Lower lobe of right lung (tissue), 2 donors: ENCODE data around the gene KIF26B. TPM values are rescaled to one million over a fixed set of nuclear protein-coding genes. Genes with fewer than 3 reads are reported as not detected.
A peak's percentile ranks its signal among the peaks of the same experiment; 100 is the strongest.

Experiments used
- ATAC-seq, 2 donors: fragments of 200-7000 bp; cut with Tn5 transposase; one replicate each; pipeline ENCODE4 v1.9.1; 2020 to 2022; ENCODE audit warnings: mild to moderate bottlenecking in 2 of 2, moderate library complexity in 2 of 2
- DNase-seq: peaks from one replicate; pipeline ENCODE4 v3.0.0-alpha.2; 2020
- H3K27ac ChIP-seq: fragments of 200-600 bp; one replicate; pipeline ENCODE4 v1.8.0; 2022
- H3K27me3 ChIP-seq: fragments of 200-600 bp; one replicate; pipeline ENCODE4 v1.8.0; 2022; ENCODE audit warnings: low read depth
- H3K36me3 ChIP-seq: fragments of 200-600 bp; one replicate; pipeline ENCODE4 v1.8.0; 2022; ENCODE audit warnings: mild to moderate bottlenecking
- H3K4me1 ChIP-seq: fragments of 200-600 bp; one replicate; pipeline ENCODE4 v1.8.0; 2022
- H3K4me3 ChIP-seq: fragments of 200-600 bp; one replicate; pipeline ENCODE4 v1.8.0; 2022; ENCODE audit warnings: mild to moderate bottlenecking
- H3K9me3 ChIP-seq: fragments of 200-600 bp; one replicate; pipeline ENCODE4 v1.8.0; 2022
- intact Hi-C: fragments of 100-400 bp; cut with DNase I; formaldehyde crosslinking; loops from one replicate; pipeline ENCODE4 v1.11.0; 2022
- total RNA-seq: library from RNA; stranded (reverse); fragmentation: NEBNext Ultra II Directional; extraction: Animal tissue kit (Norgen Biotek cat#: 25700); gene quantifications from one replicate; pipeline ENCODE4 v1.2.1, GENCODE V29; 2021
- TF ChIP-seq, protein P1 (sequence below): fragments of 200-600 bp; IDR thresholded peaks from one replicate; pipeline ENCODE4 v1.8.0; 2022; ENCODE audit warnings: antibody characterized with exemption, mild to moderate bottlenecking
- donor health status: DM: no; HTN: yes; CAD: no; lungs with severe emphysema.

The KIF26B gene
- total RNA-seq, 1 donor from 2014 or later, result 1.2 TPM

DNA sequence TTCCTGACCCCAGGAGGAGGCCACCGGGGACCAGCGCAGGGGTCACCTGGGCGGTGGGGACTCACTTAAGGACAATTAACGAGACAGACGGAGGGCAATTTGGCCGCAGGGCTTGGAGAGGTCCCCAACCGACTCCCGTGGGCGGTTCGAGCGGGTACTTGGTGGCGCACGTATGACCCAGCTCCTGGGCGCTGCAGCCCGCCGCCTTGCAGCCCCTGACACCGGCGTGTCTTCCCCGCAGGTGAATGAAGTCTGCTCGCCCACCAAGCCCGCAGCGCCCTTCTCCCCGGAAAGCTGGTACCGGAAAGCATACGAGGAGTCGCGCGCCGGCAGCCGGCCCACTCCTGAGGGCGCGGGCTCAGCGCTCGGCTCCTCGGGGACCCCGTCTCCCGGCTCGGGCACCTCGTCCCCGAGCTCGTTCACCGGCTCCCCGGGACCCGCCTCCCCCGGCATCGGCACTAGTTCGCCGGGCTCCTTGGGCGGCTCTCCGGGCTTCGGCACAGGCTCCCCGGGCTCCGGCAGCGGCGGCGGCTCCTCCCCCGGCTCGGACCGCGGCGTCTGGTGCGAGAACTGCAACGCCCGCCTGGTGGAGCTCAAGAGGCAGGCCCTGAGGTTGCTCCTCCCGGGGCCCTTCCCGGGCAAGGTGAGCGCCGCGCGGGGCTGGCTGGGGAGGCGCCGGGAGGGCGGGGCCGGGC is 1.4 kb downstream of the KIF26B start:
- Histone ChIP-seq H3K9me3 (no peaks in the 10 kb centered on the region), H3K4me3 (peak overlapping the region; percentile 63), H3K36me3 (no peaks in the 10 kb centered on the region), H3K27ac (no peak overlapping the region), H3K4me1 (peaks cover 39% of the 10 kb centered on the region), H3K27me3 (peaks cover 41% of the 10 kb centered on the region)
- intact Hi-C loops, result loop anchor here (10.0 kb wide), 1 partner anchor 849 kb away; no protein-coding TSS in a partner anchor
- ATAC-seq (peak; percentile 95), DNase-seq (peak; percentile 90)
- TF ChIP-seq, protein P1, sequence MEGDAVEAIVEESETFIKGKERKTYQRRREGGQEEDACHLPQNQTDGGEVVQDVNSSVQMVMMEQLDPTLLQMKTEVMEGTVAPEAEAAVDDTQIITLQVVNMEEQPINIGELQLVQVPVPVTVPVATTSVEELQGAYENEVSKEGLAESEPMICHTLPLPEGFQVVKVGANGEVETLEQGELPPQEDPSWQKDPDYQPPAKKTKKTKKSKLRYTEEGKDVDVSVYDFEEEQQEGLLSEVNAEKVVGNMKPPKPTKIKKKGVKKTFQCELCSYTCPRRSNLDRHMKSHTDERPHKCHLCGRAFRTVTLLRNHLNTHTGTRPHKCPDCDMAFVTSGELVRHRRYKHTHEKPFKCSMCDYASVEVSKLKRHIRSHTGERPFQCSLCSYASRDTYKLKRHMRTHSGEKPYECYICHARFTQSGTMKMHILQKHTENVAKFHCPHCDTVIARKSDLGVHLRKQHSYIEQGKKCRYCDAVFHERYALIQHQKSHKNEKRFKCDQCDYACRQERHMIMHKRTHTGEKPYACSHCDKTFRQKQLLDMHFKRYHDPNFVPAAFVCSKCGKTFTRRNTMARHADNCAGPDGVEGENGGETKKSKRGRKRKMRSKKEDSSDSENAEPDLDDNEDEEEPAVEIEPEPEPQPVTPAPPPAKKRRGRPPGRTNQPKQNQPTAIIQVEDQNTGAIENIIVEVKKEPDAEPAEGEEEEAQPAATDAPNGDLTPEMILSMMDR, result peak; percentile 73

DNA sequence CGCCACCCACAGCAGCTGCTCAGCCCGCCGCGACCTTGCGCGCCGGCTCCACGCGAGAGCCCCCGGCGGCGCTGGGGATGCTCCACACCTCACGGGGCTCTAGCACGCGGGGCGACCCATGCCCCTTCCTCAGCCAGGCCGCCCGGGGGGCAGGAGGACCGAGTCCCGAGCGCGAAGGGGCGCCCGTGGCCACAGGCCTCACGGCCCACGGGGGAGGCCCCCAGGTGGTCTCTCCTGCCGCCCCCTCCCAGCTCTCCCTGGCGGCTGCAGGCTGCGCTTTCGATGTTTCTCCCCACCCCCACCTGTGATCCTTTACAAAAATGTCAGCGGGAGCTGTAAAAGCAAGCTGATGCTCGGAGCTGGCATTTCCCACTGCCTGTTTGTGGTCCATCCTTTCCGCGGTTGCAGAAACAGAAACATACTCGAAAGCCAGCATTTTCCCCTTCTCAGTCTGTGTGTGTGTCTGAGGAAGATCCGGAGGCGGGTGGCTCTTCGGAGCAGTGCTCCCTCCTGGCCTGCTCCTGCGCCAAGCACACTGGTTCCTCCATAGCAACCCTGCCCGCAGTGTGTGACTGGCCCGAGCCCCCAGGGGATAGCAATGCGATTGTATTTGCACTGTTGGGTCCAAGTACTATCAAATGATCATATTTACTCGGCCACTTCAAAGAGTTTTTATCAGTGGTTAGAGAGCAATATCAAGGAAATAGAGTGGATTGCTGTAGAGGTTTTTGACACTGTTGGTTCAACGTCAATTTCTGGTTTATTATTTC is 2.1 kb downstream of the KIF26B start:
- Histone ChIP-seq H3K36me3 (no peaks in the 10 kb centered on the region), H3K9me3 (no peaks in the 10 kb centered on the region), H3K4me1 (peaks cover 39% of the 10 kb centered on the region), H3K4me3 (peak overlapping the region; percentile 63), H3K27ac (no peak overlapping the region), H3K27me3 (peaks cover 41% of the 10 kb centered on the region)
- intact Hi-C loops, result loop anchor here (10.0 kb wide), 1 partner anchor 848 kb away; no protein-coding TSS in a partner anchor
- ATAC-seq (peak; percentile 27 to 34), DNase-seq (no peak)
- TF ChIP-seq, protein P1, result no peak

DNA sequence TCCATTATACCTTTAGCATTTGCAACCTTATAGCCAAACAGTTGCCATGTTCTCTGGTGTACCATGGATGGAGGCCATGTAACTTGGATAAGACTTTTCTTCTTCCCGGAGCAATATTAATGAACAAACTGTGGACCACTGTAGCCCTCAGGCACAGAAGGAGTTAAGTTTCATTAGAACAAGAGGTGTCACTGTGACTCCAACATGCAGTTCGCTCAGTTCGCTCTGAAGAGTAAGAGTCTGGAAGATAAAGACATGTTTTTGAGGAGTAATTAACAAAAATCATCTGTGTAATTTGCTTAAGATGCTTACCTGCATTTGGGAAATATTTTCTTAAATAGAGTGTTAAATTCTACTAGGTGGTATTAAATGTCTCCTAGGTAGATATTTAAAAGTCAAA is 4.1 kb downstream of the KIF26B start:
- peaks cover 30% of the 10 kb centered on the region for H3K4me1 ChIP-seq
- no peaks in the 10 kb centered on the region for H3K36me3 ChIP-seq
- TF ChIP-seq, protein P1, result no peak
- ATAC-seq (no peak), DNase-seq (no peak)
- no peaks in the 10 kb centered on the region for H3K9me3 ChIP-seq
- no peak overlapping the region for H3K4me3 ChIP-seq
- H3K27ac ChIP-seq, result no peak overlapping the region
- peaks cover 32% of the 10 kb centered on the region for H3K27me3 ChIP-seq
- intact Hi-C loops, result loop anchor here (10.0 kb wide), 1 partner anchor 846 kb away; no protein-coding TSS in a partner anchor

DNA sequence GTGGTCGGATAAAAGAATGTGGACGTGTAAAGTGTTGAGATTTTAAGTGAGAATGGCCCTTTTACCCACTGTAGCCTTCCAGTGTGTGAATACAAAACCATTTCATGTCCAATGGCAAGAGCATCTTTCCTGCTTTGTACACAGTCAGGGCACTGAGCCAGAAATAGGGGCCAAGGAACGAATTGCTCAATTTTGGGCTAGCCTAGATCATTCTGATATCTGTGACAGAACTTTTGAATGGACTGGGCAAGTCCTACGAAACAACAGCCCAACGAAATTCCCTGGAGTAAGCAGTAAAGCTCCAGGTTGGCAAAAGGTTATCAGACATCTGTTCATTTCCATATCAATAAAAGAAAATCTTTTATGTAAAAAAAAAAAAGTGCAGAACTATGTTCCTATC is 5.5 kb downstream of the KIF26B start:
- ATAC-seq, result no peak
- H3K27me3 ChIP-seq, result peaks cover 19% of the 10 kb centered on the region

DNA sequence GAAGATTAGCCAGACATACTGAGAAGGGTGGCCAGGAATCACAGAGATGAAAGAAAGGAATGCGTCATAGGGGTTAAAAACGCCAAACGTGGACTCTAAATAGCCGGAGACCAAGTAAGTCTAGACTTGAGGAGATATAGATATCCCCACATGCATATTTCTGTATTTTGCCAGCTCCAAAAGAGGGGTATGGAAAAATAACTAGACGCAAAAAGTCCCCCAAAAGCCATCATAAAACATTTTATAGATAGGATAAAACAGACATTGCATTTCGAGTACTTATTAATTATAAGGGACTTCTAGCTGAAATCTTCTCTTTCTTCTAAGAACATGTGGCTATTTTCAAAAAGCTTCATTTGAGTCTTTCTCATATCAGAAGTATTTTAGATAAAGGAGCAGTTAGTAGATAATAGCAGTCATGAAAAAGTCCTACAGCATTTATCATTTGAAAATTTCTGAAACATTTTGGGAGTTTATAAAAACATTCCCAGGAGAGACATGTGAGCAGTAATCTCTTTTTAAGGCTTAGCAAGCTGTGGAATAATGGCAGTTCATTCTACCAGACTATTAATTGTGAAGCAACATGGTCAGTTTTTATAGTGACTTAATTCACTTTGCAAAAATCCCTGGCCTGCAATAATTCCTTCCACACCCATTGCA is 6.1 kb downstream of the KIF26B start:
- Histone ChIP-seq H3K9me3 (no peaks in the 10 kb centered on the region), H3K36me3 (no peaks in the 10 kb centered on the region), H3K27ac (no peak overlapping the region), H3K4me1 (peaks cover 11% of the 10 kb centered on the region), H3K4me3 (no peak overlapping the region), H3K27me3 (peaks cover 13% of the 10 kb centered on the region)
- no peak for ATAC-seq
- TF ChIP-seq, protein P1, result no peak
- intact Hi-C loops, result no loop called here
- no peak for DNase-seq

More for the DNA sequence above, 5.5 kb downstream of the KIF26B start:
- Histone ChIP-seq H3K4me1 (peaks cover 16% of the 10 kb centered on the region), H3K27ac (no peak overlapping the region), H3K9me3 (no peaks in the 10 kb centered on the region), H3K4me3 (no peak overlapping the region), H3K36me3 (no peaks in the 10 kb centered on the region)
- TF ChIP-seq, protein P1, result no peak
- no peak for DNase-seq
- intact Hi-C loops, result no loop called here
